ENCODE results near the gene SARDH.

DNA sequence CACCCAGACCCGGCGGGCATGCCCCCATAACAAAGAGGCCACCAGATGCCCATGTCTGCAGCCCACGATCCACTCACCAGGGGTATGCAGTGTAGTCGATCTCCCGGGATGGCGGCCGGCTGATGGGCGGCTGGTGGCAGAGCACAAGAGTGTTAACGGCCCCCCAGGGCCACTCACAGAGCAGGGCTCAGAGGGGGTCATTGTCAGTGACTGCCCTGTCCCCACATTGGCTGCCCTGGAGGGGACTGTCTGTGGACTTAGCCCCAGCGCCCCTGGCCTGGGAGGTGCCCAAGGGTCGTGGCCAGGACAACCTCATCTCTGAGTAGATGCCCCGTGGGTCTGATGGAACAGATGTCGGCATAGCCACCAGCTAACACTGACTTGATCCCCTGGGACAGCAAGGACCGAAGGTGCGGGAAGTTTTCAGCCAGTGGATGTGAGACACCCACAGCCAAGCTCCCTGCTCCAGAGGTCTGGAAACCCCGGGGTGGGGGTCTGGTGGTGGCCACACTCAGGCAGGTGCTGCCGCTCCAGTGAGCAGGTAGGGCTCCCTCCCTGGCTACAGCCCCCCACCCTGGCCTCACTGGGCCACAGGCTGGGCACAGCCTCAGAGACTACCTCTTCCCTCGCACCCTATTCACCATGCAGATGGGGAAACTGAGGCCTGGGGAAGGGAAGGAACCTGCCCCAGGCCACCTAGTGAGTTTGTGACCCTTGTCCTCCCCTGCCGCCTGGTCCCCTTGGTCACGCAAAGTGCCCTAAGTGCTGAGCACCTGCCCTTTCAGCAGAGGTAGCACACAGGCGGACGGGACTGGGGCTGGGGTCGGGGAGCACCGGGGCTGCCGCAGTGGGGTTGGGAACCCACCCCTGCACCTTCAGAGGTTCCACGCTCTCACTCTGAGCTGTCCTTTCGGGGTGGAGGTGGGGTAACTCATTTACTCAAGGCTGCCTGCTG is 38.1 kb upstream of the SARDH start:
- TF ChIP-seq POLR2A (IDR thresholded peaks at IDR 0.05): no peak
- TF ChIP-seq, protein P1, sequence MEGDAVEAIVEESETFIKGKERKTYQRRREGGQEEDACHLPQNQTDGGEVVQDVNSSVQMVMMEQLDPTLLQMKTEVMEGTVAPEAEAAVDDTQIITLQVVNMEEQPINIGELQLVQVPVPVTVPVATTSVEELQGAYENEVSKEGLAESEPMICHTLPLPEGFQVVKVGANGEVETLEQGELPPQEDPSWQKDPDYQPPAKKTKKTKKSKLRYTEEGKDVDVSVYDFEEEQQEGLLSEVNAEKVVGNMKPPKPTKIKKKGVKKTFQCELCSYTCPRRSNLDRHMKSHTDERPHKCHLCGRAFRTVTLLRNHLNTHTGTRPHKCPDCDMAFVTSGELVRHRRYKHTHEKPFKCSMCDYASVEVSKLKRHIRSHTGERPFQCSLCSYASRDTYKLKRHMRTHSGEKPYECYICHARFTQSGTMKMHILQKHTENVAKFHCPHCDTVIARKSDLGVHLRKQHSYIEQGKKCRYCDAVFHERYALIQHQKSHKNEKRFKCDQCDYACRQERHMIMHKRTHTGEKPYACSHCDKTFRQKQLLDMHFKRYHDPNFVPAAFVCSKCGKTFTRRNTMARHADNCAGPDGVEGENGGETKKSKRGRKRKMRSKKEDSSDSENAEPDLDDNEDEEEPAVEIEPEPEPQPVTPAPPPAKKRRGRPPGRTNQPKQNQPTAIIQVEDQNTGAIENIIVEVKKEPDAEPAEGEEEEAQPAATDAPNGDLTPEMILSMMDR (IDR thresholded peaks at IDR 0.05): no peak
